HG03039 (cell line): ENCODE measurements around the gene CCR9.

Source experiments
- ATAC-seq: cut with Tn5 transposase; IDR thresholded peaks from one replicate; pipeline ENCODE4 v1.9.1; 2021; ENCODE audit warnings: mild to moderate bottlenecking, moderate library complexity; ENCODE audit not compliant: unreplicated experiment

Gene CCR9

DNA sequence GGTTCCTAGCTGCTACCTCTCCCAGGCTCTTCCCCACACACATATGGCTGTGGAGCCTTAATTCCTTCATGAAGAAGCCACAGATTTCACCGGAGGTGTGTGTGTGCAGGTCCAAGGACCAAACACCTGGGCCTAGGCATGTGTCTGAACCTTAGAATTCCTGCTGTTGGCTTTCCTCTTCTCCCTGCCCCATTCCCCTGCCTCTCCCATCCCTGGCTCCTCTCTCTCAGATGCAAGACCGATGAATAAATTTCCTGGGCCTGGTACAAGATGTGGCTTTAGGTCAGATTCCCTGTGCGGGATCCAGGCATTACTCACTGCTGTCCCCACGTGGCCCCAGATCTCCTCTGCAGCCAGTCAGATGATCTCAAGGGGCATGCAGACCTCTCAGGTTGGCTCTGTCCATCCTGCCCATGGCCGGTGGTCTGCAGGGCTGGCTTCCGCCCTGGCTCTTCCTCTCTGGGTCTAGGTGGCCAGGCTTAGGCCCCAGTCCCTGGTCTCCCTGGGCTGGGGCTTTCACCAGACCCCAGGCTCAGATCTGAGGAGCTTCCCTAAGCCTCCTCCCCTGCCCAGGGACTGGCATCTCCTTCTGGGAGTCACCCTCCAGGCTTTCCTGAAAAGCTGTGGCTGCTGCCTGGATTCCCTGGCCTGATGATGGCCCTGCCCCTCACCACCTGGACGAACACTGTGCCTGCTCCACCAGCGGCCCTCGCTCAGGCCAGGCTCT is 20.5 kb downstream of the CCR9 start:
- ATAC-seq, result no peak

DNA sequence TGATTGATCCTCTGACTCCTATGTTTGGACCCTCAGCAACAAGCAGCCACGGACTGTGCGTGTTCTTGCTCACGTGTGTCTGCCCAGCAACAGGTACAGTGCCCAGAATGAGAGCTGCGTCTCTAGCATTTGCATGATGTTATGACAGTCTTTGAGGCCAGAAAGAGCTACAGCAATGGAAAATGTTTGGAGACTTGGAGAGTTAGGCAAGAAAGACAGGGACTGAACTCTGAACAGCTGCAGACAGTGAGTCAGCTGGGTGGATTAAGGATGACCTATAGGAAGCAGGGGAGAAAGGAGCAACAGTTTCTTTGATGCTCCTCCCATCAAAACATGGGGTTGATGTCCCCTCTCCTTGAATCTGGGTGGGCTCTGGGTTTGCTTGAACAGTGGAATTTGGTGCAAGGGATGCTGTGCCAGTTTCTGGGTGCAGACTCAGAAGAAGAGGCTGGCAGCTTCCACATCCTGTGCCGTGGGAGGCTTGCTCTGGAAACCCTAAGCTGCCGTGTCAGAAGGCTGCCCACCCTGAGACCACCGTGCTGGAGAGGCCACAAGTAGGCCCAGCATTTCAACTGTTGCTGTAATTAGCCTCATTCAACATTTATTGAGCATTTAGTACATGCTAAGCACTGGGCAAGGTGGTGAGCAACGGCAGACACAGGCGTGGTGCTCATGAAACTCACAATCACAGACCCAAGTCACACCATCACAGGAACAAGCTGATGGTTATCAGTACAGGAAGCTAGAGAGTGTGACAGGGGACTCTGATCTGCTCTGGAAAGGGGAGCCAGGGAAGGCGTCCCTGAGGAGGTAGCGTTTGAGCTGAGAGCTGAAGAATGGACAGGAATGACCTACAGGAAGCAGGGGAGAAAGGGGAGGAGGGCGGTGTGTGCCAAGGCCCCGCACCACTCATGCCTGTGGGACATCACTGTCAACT is 21.7 kb downstream of the CCR9 start:
- ATAC-seq, result no peak

DNA sequence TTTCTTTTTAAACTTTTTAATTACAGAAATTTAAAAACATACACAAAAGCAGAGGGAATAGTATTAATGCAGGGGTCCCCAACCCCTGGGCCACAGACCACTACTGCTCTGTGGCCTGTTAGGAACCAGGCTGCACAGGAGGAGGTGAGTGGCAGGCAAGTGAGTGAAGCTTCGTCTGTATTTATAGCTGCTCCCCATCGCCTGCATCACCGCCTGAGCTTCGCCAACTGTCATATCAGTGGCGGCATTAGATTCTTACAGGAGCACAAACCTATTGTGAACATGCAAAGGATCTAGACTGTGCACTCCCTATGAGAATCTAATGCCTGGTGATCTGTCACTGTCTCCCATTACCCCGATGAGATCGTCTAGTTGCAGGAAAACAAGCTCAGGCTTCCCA is 22.4 kb downstream of the CCR9 start:
- no peak for ATAC-seq

DNA sequence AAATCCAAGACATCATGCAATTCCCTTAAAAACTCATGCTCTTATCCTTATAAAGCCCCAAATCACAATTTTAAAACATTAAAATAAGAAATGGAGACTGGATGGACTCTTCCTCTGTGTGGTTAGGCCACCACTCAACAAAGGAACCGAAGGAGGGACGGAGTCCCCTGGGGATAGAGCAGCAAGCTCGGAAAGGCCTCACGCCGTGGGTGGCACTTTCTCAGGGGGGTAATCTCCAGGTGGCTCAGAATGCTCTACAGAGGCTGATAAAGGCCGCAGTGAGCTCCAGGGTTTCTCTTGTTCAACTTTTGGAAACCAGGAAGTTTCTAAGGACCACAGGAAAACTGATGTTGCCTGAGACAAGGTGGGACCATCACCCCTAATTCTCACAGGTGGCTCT is 23.2 kb downstream of the CCR9 start:
- ATAC-seq, result no peak

DNA sequence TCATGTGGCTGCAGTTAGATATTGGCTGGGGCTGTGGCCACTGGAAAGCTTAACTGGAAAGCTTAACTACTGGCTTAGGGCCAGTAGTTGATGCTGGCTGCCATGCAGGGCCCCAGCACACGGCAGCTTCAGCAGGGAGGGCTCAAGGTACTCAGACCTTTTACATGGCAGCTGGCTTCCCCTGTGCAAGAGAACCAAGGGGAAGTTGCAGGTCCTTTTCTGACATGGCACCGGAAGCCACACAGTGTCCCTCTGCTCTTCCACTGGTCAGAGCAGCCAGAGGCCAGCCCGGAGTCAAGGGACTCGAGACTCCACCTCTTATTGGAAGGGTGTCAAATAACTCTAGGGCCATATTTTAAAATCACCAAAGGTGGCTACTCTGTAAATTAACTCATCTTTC is 24.5 kb downstream of the CCR9 start:
- no peak for ATAC-seq

DNA sequence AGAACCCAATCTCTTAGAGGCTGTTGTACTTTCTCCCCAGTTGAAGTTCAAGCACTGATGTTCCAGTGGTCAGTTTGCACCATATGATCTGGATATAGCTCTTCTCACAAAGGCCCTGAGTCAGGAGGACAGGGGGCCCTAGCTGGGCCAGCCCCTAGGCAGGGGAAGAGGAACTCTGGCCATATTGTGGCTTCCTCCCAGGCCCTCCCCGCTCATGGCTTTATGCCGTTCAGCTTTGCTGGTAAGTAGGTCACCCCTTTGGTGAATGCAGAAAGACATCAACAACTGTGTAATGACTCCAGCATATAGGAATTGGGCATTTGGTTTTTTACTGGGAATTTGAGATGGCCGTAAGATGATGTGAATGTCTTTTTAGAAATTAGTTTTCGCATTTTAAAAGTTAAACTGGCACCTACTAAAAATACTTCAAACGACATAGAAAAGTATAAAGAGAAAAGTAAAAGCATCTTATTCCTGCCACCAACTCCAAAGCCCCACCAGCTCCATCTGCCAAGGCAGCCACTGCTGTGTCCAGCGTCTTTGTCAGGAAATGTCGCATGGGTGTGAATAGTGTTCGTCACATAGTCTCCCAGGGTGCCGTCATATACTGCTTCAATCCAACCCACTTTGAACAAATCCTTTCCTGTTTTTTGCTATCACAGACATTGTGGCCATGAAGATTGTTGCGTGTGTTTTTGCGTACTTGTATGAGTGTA is 25.3 kb downstream of the CCR9 start:
- ATAC-seq, result no peak

DNA sequence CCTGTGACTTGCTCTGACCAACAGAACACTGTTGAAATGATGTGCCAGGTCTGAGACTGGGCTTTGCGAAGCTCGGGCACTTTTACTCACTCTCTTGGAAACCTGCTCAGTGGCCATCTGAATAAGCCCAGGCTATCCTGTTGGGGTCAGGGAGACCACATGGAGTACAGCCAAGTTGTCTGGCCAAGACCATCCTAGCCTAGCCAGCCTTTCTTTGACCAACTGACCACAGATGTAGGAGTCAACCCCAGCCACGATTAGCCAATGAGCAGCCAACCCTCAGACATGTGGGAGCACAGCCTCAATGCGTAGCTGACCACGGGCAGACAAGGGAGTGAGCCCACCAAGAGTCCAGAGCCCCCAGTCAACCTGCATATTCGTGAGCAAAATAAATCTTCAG is 26.1 kb downstream of the CCR9 start:
- no peak for ATAC-seq

DNA sequence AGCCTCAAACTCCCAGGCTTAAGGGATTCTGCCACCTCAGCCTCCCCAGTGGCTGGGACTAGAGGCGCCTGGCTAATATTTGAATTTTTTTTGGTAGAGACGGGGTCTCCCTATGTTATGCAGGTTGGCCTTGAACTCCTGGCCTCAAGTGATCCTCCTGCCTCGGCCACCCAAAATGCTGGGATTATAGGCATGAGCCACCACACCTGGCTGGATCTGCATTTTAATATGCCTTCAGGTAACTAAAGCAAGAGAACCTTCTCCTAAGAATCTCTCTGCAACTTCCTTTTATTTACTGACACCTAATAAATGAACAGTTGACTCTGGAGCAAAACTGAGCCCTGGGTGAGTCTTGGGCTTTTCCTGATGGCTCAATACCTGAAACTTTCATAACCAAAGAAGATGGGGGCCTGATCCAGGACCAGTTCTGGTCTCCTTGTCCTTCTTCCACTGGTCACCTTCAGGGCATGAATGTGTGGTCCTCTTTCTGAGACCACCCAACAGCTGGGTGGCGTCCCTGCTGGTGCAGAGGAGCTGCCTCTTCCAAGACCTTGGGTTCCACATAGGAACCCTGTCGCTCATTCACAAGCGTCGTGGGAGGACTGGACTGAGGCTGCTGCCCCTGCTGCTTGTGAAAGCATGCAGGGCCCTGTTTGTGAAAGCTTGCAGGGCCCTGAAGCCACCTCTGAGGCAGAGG is 28.2 kb downstream of the CCR9 start:
- no peak for ATAC-seq

DNA sequence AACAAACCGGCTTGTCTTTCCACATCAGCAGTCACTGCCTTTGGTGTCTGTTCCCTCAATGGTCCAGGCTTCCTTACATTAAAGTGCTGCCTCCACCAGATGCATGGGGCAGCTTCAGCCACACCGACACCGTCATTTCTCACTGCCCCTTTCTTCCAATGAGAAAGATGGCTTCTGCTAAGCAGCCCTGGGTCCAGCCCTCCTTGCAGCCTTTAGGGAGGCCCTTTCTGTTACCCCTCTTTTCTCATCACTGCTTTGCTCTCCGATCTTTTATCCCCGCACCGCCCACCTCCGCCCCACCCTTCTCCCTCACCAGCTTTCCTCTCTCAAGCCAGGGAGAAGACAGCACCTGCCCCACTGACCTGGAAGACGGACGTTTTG is 28.7 kb downstream of the CCR9 start:
- ATAC-seq, result no peak

DNA sequence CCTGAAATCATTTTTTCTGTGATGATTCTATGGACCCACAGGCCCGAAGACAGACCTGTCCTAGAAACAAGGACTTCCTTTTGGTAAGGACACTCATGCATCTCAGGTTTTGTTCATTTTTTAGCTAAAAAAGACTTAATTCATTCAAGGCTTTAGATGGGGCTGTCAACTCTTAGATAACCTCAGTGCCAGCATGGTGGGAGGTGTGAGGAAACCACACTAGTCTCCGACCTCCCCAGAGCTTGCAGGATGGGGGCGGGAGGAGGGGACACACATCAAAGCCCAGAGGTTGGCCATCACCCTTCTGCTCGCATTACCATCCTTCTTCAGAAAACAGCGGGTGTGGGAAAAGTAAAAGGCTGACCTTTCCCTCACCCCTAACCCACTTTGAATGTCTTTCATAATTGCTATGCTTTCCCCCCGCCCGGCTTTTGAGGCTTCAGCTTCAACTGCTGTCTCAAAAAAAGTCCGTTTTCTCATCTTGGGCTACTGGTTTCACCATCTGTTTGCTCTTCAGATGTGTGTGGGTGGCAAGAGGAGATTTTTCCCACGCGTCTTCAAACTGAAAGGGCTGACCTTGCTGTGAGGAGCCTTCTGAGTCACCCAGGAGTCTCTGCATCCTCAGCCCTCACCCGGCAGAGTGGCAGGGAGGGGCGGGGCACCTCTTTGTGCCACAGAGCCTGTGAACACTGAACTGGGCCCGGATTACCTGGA is 29.3 kb downstream of the CCR9 start:
- peak; percentile 88 for ATAC-seq

DNA sequence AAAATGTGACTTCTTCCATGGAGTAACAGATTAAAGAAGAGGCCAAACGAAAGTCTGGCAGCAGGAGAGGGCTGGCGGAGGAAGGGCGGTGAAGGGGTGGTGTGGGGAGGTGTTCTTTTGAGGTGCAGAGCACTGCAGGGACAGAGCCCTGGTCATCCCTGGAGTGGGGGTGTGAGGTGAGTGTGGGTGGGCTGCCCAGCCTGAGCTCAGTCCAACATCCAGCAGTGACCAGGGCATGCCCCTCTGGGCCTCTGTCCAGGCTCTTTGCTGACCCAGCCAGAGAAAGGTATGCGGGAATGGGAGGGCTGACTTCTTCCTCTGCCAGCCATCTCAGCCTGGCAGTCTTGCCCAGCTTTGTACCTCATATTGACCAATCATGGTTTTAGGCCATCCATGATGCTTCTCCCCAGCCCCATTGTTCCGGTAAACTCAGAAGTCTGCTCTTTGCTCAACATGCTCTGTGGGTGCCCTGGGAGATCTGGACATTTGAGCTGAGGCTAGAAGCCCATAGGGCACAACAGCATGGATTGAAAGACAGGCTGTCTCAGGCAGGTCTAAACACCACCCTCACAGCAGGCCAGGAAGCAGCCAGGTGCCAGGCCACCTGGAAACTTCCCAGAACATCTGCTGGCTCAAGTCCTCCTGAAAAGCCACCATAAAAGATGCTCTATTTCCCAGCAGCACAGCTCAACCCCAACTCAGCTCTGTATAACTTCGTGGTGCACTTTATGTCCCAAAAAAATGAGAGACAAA is 31.0 kb downstream of the CCR9 start:
- no peak for ATAC-seq

DNA sequence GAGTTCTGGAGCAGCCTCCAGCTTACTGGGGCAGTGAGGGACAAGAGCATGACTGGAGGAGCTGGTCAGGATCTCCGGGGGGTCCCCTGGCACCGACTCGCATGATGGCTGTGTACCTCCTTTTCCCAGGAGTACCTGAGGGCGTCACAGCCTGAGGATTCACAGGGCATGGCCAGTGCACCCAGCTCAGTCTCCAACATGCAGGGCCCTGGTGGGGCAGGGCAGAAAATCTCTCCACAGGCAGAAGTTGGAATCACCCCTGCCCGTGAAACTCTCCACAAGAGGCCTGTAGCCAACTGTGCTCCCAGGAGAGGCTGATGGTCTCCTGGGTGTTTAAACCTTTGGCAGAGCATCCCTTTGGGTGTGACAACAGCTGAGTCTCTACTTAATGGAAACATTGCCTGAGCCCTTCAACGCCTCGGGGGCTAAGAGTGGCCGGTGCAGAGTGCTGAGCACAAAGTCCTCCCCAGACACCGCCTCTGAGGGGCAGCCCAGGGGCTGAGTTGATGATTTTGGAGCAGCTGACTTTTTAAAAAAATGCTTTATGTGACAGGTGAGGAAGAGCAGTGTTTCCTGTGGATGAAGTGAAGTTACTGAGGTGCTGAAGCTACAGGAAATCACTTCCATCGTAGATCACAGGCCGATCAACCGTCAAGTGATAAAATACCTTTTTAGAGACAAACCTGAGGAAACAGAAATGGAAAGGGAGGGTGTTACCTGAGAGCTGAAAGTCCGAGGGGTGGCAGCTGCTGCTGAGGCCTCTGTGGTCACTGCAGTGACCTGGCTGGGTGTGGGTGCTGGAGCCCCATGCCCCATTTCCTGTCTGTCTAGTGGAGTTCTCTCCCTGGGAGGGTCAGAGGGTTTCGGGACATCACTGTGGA is 35.1 kb downstream of the CCR9 start:
- ATAC-seq, result no peak

DNA sequence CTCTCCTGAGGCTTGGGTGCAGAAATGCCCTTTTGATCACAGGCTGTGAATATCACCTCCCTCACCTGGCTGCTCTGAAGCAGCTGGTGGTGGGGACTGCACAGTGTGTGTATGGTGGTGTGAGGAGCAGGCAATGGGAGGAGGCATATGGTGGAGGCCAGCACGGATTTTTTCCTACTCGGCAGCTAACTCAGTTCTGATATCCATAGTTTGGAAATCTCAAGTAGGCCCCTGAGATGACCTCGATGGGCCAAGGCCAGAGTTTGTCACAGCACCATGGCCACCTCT is 35.6 kb downstream of the CCR9 start:
- no peak for ATAC-seq

DNA sequence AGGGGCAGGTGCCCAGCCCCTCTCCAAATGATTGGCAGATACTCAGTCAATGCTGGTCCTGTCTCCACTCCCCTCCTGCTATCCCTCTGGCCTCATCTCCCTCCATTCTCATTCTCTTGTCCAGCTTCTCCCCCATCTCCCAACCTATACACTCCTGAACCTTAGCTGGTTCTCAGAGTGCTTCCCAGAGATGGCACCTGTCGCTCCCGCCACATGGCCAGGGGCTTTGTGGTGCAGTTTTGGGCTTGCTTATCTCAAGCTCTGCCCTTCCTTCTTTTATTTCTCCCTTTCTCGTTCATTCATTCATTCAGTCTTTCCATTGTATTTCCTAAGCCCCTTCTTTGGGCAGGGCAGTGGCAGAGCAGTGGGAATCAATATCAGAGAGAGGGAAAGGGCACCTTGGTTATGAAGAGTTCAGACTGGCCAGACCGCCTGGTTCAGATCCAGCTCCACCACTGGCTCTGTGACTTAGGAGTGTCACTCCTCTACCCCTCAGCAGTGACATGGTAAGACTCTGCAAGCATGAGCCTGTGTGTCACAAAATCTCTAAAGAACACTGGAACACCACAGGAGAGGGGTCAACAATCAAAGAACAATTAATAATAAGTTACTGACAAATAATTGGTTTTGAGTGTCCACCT is 36.7 kb downstream of the CCR9 start:
- no peak for ATAC-seq

DNA sequence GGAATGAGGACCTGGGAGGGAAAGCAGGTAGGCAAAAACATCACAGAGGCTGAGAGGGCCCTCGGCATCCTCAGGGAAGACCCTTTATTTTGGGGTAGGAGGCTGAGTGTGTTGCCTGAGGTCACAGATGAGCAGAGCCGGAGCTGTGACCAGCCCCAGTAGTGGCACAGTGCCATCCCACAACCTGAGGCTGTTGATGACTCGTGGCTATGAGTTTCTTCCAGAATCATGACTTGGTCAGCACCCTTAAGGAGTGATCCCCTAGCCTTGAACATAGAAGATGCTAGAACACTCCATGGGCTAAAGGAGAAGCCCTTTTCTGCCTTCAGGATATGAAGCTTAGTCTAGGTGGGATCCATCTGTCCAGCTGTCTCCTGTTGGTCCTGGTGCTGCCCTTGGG is 37.4 kb downstream of the CCR9 start:
- ATAC-seq, result no peak

DNA sequence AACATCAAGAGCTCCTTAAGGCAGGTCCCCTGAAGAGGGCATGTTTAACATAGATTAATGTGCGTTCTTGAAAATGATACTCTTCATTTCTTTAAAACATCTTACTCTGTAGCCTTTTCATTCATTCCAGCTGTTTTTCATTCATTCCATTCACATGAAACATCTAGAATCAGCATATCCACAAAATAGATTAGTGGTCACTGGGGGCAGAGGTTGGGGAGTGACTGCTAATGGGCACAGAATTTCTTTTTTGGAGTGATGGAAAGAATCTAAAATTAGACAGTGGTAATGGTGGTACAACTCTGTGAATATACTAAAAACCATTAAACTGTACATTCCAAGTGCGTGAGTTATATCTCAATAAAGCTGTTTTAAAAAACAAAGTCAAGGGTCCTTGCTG is 41.5 kb downstream of the CCR9 start:
- no peak for ATAC-seq

DNA sequence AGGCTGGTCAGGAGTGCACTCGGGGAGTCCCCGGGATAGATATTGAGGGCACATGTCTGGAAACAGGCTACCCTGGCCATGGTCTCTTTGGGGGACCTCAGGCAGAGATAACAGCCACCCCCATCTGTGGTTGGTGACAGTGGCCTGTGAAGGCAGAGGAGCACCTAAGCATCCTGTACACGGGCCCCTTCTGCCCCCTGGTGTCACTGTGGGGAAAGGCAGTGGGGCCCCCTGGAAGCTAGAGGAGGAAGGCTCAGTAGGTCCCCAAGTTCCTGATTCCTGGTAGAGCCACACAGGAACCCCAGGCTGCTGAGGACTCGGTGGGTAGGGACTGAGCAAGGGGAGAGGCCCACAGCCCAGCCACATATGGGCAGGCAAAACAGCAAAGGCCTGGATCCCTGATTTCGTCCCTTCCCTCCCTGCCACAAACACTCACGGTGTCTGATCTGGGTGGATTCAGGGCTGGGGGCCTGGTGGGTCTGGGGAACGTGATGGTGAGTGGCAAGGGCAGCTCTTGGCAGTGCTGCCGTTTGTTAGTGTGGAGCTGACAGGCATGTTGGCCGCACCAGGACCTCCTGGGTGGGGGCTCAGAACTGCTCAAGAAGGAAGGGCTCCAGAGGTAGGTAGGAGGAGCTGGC is 42.8 kb downstream of the CCR9 start:
- no peak for ATAC-seq

DNA sequence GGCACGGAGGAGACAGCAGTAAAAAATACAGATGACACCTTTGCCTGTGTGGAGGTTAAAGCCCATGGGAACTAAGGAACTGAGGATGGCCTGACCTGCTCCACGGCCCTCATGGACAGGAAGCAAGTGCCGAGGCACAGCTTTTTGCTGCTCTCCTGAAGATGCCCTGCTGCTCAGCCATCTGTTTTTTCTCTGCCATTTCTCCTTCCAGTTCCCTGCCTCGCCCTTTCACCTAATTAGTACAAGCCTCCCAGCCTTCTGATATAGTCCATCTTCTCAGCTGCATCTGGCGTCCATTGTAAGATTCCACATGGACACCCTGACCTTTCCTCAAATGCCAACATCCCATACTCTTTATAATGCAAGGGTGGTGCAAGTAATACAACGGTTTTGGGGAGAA is 45.2 kb downstream of the CCR9 start:
- no peak for ATAC-seq
